ENCODE measurements around the gene ZFAND6. TPM values are rescaled to one million over a fixed set of nuclear protein-coding genes. Genes with fewer than 3 reads are reported as not detected.
A peak's percentile ranks its signal among the peaks of the same experiment; 100 is the strongest.

ZFAND6 gene
- total RNA-seq, 1 donor from 2014 or later, result 86.7 TPM

DNA sequence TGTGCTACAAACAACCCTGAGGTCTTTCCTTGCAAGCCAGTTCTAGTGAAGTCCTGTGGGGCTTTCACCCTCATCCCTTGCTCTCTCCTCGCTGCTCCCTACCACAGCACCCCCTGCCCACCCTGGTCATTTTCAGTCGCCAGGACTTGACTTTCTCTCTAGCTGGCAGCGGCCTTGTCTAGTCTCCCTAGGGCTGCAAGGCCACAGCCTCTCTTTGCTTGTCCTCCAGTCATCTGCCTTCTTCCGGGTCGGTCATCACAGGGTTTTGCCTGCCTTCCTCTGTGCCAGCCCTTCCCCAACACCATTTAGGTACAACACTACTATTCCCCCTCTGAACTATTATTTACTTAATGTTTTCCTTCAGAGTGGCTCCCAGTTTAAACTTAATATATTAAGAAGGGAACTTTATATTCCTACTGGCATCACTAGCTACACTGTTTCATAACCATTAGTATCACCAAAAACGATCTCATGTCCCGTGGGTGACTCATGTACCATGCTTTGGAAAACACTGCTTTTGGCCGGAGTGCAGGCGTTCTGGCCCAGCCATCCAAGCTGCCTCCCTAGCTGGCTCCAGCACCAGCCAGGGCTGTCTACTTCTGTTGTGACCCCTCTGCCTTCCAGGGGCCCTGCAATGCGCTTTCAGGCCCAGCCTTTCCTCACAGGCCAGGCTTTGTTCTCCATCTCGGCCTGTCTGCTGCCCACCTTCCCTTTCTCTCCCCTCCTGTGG is 114.7 kb downstream of the ZFAND6 start:
- no peak for DNase-seq (ENCODE audit: low read depth)
- no peak overlapping the region for H3K4me3 ChIP-seq (ENCODE audit: low read depth, low read length)
- TF ChIP-seq CTCF (conservative IDR thresholded peaks at IDR 0.05; ENCODE audit: low read depth, low read length), result no peak

GRCh38 chr15:80175436-80175835 is 116.0 kb downstream of the ZFAND6 start:
- no peak for TF ChIP-seq CTCF (conservative IDR thresholded peaks at IDR 0.05; ENCODE audit: low read depth, low read length)
- H3K4me3 ChIP-seq (ENCODE audit: low read depth, low read length), result no peak overlapping the region
- DNase-seq (ENCODE audit: low read depth), result no peak

DNA sequence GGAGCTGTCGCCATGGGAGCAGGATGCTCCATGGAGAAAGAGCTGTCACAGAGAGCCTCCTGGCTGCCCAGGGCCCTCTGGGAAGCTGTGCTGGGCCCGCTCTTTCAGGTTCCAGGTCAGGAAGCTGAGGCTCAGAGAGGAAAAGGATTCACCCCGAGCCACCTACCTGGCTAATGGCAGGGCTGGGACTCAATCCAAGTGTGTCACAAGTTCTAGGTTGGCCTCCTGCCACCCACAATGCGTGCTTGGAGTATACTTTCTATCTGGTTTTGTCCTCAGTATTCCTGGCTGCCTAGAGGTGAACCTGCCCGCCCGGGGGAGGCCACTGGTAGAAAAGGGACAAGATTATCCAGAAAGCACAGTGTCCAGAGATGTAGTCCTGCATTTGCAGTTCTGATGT is 117.0 kb downstream of the ZFAND6 start:
- no peak overlapping the region for H3K4me3 ChIP-seq (ENCODE audit: low read depth, low read length)
- no peak for TF ChIP-seq CTCF (conservative IDR thresholded peaks at IDR 0.05; ENCODE audit: low read depth, low read length)
- no peak for DNase-seq (ENCODE audit: low read depth)

GRCh38 chr15:80177156-80177555 is 117.7 kb downstream of the ZFAND6 start:
- no peak for DNase-seq (ENCODE audit: low read depth)
- TF ChIP-seq CTCF (conservative IDR thresholded peaks at IDR 0.05; ENCODE audit: low read depth, low read length), result no peak
- H3K4me3 ChIP-seq (ENCODE audit: low read depth, low read length), result no peak overlapping the region

DNA sequence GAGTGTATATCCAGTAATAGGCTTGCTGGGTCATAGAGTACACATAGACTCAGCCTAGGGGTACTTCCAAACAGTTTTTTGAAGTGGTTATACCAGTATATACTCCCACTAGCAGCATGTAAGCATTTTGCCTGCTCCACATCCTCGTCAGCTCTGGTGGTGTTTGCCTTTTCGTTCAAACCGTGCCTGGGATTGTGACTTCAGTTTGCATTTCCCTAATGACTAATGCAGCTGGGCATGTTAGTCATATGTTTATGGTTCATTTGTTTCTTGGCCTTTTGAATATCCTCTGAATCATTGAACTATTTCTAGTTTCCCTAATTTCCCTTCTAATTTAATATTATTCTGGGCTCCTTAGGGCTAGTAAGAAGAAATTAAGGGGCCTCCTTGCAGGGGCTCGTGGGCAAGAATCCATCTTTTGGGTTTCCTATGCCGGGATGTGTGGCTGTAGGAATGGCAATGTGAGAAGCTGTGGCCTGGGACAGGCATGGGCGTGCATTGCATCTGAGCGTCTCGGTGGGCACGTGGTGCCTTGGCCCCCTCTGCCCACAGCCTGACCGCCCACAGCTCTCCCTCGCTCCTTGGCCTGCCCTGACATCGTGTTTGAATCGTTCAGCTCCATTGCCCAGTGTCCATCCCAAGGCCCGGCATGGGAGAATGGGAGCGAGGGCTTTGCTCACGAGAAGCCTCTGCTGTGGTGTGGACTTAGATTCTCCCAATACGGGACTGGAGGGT is 119.7 kb downstream of the ZFAND6 start:
- no peak overlapping the region for H3K4me3 ChIP-seq (ENCODE audit: low read depth, low read length)
- TF ChIP-seq CTCF (conservative IDR thresholded peaks at IDR 0.05; ENCODE audit: low read depth, low read length), result no peak
- DNase-seq (ENCODE audit: low read depth), result peak; percentile 84

DNA sequence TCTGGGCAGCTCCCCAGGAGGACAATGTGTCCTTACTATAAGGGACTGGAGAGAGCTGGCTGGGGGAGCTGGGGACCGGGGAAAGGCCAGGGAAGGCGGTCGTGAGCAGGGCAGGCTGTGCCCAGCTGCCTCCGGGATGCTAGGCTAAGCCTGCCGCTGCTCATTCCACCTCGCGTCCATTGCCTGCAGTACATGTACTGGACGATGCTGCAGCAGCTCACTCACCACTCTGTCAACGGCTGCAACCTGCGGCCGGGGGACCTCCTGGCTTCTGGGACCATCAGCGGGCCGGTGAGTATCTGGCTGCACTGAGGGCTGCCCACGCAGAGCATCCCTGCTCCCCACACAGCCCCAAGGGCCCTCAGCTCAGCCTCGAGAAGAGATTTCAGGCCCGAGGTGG is 120.5 kb downstream of the ZFAND6 start:
- no peak for TF ChIP-seq CTCF (conservative IDR thresholded peaks at IDR 0.05; ENCODE audit: low read depth, low read length)
- no peak overlapping the region for H3K4me3 ChIP-seq (ENCODE audit: low read depth, low read length)

More for the DNA sequence above, 120.5 kb downstream of the ZFAND6 start:
- DNase-seq (ENCODE audit: low read depth), result no peak

Data from epithelial cell of proximal tubule (primary cell).